Uterus (tissue), 2 donors: ENCODE results near the gene ZNF490.

Source experiments
- POLR2A ChIP-seq, 2 donors: fragments of 450-650 bp; IDR thresholded peaks; one replicate each; pipeline ENCODE4 v1.6.1; 2016; ENCODE audit warnings: antibody characterized with exemption in 2 of 2, mild to moderate bottlenecking in 1 of 2, moderate library complexity in 1 of 2
- TF ChIP-seq, protein P1 (sequence below), 4 experiments: fragments of 200-600 bp in 2 of 4; fragments of 450-650 bp in 2 of 4; sonication (generic) in 2 of 4; IDR thresholded peaks; one replicate each; pipeline ENCODE4 v1.5.1; 2016 to 2019; ENCODE audit warnings: antibody characterized with exemption in 4 of 4, mild to moderate bottlenecking in 2 of 4, moderate library complexity in 1 of 4

- TF ChIP-seq, protein P1, sequence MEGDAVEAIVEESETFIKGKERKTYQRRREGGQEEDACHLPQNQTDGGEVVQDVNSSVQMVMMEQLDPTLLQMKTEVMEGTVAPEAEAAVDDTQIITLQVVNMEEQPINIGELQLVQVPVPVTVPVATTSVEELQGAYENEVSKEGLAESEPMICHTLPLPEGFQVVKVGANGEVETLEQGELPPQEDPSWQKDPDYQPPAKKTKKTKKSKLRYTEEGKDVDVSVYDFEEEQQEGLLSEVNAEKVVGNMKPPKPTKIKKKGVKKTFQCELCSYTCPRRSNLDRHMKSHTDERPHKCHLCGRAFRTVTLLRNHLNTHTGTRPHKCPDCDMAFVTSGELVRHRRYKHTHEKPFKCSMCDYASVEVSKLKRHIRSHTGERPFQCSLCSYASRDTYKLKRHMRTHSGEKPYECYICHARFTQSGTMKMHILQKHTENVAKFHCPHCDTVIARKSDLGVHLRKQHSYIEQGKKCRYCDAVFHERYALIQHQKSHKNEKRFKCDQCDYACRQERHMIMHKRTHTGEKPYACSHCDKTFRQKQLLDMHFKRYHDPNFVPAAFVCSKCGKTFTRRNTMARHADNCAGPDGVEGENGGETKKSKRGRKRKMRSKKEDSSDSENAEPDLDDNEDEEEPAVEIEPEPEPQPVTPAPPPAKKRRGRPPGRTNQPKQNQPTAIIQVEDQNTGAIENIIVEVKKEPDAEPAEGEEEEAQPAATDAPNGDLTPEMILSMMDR (IDR thresholded peaks at IDR 0.05): no peak
- no peak for TF ChIP-seq POLR2A (IDR thresholded peaks at IDR 0.05)
Measured at GRCh38 chr19:12647047-12647446, 36.4 kb upstream of the ZNF490 start.
